Esophagus muscularis mucosa (tissue), 4 donors: Measurements from ENCODE around the gene RAB44. TPM values are rescaled to one million over a fixed set of nuclear protein-coding genes. Genes with fewer than 3 reads are reported as not detected.

ENCODE experiments used
- DNase-seq: peaks from one replicate; pipeline ENCODE4 v3.0.0-alpha.2; 2017; ENCODE audit errors: extremely low spot score
- H3K27ac ChIP-seq, 4 donors: fragments of 200-600 bp; sonication (generic); replicated peaks in 1 of 4; 1 replicate in 3 of 4; 2 replicates in 1 of 4; pipeline ENCODE4 v1.5.1; 2016 to 2019; ENCODE audit warnings: mild to moderate bottlenecking in 1 of 4
- H3K27me3 ChIP-seq, 4 donors: fragments of 200-600 bp; sonication (generic); one replicate each; pipeline versions ENCODE4 v1.5.1 to v1.6.0; 2016 to 2019
- H3K36me3 ChIP-seq, 4 donors: fragments of 200-600 bp; sonication (generic); one replicate each; pipeline ENCODE4 v1.5.1; 2016 to 2019
- H3K4me1 ChIP-seq, 4 donors: fragments of 200-600 bp; sonication (generic); one replicate each; pipeline ENCODE4 v1.5.1; 2016 to 2019
- H3K4me3 ChIP-seq, 4 donors: fragments of 200-600 bp; sonication (generic); 1 replicate in 2 of 4; 2 replicates in 2 of 4; pipeline ENCODE4 v1.5.1; 2016 to 2019; ENCODE audit warnings: mild to moderate bottlenecking in 4 of 4, moderate library complexity in 1 of 4
- H3K9me3 ChIP-seq, 4 donors: fragments of 200-600 bp; sonication (generic); 1 replicate in 3 of 4; 2 replicates in 1 of 4; pipeline ENCODE4 v1.5.1; 2016 to 2019
- EP300 ChIP-seq: sonication (generic); formaldehyde crosslinking; IDR thresholded peaks from one replicate; pipeline ENCODE4 v1.6.1; 2017; ENCODE audit warnings: antibody characterized with exemption
- POLR2A ChIP-seq: fragments of 450-650 bp; IDR thresholded peaks from one replicate; pipeline ENCODE4 v1.6.1; 2017; ENCODE audit warnings: antibody characterized with exemption, moderate library complexity, mild to moderate bottlenecking, low read depth
- POLR2AphosphoS5 ChIP-seq, 2 donors: sonication (generic); formaldehyde crosslinking; IDR thresholded peaks; one replicate each; pipeline ENCODE4 v1.6.1; 2017; ENCODE audit warnings: antibody characterized with exemption in 2 of 2
- WGBS: methylation state at CpG from one replicate; pipeline ENCODE4 v1.1.5; 2018; 5-methylcytosine and 5-hydroxymethylcytosine counted together
- intact Hi-C: fragments of 100-400 bp; cut with DNase I; formaldehyde crosslinking; loops from one replicate; pipeline ENCODE4 v1.15.1; 2023
- total RNA-seq, 4 donors: library from RNA; depleted of rRNA; stranded (reverse); fragments of >200 nt; gene quantifications; one replicate each; pipeline versions ENCODE4 v1.1.0 to v1.2.1, GENCODE V29; 2016
- TF ChIP-seq, protein P1 (sequence below), 3 experiments: fragments of 200-600 bp in 2 of 3; fragments of 450-650 bp in 1 of 3; sonication (generic) in 2 of 3; IDR thresholded peaks; one replicate each; pipeline ENCODE4 v1.5.1; 2017 to 2019; ENCODE audit warnings: antibody characterized with exemption in 3 of 3, mild to moderate bottlenecking in 2 of 3, moderate library complexity in 1 of 3

Gene RAB44
- total RNA-seq, 4 donors from 2014 or later, result 0.19 to 1.5 (median 0.94) TPM

DNA sequence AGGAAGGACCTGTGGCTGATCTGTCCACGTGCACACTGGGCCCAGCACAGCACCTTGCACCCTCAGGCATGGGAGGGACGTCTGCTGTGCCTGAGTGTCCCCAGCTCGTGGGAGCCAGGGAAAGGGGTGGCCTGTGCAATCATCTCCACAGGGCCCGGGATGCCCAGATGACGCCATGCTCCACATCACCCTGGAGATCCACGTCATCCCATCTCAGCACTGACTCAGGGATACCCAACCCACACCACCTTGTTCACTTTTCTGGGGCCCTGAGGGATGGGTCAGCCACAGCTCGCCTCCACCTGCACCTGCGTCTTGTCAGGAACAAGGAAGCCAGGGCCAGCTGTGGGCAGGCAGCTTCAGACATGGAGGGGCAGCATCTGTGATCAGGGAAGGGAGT, 48.2 kb downstream of the RAB44 start:
- WGBS, result 100% methylated on average over 2 of the region's 8 CpGs
- Histone ChIP-seq H3K27me3 (no peaks in the 10 kb centered on the region), H3K27ac (no peak overlapping the region), H3K4me3 (no peak overlapping the region), H3K4me1 (no peaks in the 10 kb centered on the region), H3K9me3 (peaks cover 0 to 22% (median 9%) of the 10 kb centered on the region in 4 donors), H3K36me3 (no peaks in the 10 kb centered on the region)
- no peak for TF ChIP-seq POLR2A
- TF ChIP-seq, protein P1, sequence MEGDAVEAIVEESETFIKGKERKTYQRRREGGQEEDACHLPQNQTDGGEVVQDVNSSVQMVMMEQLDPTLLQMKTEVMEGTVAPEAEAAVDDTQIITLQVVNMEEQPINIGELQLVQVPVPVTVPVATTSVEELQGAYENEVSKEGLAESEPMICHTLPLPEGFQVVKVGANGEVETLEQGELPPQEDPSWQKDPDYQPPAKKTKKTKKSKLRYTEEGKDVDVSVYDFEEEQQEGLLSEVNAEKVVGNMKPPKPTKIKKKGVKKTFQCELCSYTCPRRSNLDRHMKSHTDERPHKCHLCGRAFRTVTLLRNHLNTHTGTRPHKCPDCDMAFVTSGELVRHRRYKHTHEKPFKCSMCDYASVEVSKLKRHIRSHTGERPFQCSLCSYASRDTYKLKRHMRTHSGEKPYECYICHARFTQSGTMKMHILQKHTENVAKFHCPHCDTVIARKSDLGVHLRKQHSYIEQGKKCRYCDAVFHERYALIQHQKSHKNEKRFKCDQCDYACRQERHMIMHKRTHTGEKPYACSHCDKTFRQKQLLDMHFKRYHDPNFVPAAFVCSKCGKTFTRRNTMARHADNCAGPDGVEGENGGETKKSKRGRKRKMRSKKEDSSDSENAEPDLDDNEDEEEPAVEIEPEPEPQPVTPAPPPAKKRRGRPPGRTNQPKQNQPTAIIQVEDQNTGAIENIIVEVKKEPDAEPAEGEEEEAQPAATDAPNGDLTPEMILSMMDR (IDR thresholded peaks at IDR 0.05), result no peak
- TF ChIP-seq EP300, result no peak
- no peak for TF ChIP-seq POLR2AphosphoS5 (IDR thresholded peaks at IDR 0.05)
- intact Hi-C loops, result no loop called here
- DNase-seq, result no peak

DNA sequence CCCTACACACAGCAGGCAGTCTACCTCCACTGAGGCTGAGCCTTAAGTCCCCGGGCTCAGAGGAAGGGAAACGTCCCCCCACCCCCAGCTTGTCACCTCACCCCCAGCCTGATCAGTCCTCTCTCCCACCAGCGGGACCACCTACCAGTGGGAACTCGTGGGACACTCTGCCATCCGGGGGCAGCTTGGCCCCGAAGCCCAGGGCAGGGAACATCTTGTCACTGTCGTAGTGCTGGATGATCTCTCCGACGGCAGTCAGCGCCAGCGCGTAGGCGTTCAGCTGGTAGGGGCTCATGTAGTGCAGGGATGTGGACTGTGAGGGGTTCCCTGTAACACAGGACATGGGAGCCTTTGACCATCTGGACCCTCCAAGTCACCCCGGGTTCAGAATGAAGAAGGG, 48.6 kb downstream of the RAB44 start:
- H3K27me3 ChIP-seq, result no peaks in the 10 kb centered on the region
- no peaks in the 10 kb centered on the region for H3K4me1 ChIP-seq
- peaks cover 0 to 23% (median 10%) of the 10 kb centered on the region in 4 donors for H3K9me3 ChIP-seq
- DNase-seq, result no peak
- no peak overlapping the region for H3K4me3 ChIP-seq
- TF ChIP-seq POLR2A (no peak), EP300 (no peak)
- TF ChIP-seq, protein P1 (IDR thresholded peaks at IDR 0.05), result no peak
- intact Hi-C loops, result no loop called here
- H3K27ac ChIP-seq, result no peak overlapping the region
- H3K36me3 ChIP-seq, result no peaks in the 10 kb centered on the region
- 91% methylated on average over 7 of the region's 14 CpGs for WGBS

DNA sequence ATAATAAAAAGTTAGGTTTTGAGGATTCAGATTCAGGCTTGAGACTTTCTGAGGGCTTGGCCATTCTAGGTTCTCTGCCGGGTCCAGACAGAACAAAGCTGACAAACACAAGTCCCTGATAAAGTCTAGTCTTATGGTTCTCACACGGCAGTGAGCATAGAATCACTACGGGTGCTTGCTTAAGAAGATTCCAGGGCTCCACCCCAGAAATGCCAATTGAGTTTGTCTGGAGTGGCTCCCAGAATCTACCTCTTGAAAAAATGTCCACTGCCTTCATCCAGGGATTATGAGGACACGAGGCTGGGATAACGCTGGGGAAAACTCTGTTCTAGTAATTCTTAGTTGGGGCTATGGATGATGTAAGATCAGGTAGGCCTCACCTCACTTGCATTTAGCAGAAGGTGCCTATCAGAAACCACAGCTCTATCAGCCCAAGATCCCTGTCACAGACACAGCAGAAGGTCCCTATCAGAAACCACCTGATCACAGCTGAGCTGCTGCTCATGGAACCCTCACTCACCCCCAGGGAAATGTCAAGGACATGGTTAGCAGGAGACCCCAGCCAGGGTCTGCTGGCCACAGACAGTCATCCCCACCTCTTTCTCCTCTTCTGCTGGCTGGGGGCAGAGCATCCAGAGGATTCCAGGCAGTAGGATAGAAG, 52.3 kb downstream of the RAB44 start:
- intact Hi-C loops, result no loop called here
- Histone ChIP-seq H3K36me3 (no peaks in the 10 kb centered on the region), H3K4me1 (peaks cover 0 to 12% (median 0%) of the 10 kb centered on the region in 4 donors), H3K27me3 (no peaks in the 10 kb centered on the region), H3K4me3 (no peak overlapping the region), H3K27ac (no peak overlapping the region), H3K9me3 (peaks cover 0 to 23% (median 10%) of the 10 kb centered on the region in 4 donors)
- TF ChIP-seq EP300, result no peak
- TF ChIP-seq POLR2A, result no peak
- no peak for TF ChIP-seq POLR2AphosphoS5 (IDR thresholded peaks at IDR 0.05)
- TF ChIP-seq, protein P1 (IDR thresholded peaks at IDR 0.05), result no peak
- 100% methylated on average over 5 of the region's 5 CpGs for WGBS
- DNase-seq, result no peak

DNA sequence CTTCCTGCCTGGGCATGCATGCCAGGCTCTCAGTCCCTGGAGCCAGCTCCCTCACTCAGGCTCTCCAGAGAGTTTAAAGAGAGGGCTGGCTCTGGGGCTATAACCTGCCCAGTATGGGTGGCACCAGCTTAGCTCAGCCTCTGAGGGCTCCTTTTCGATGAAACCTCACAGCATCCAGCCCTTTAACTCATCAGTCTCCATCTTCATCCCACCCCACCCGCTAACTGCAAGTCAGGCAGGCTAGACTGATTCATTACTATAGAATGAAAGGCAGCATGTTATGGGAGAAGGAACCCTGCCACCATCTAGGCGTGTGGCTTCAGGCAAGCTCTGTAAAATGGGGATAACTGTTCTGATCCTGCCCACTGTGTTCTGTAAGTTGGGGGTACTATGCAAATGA, 53.5 kb downstream of the RAB44 start:
- 93% methylated on average over 3 of the region's 3 CpGs for WGBS

More for the DNA sequence above, 53.5 kb downstream of the RAB44 start:
- Histone ChIP-seq H3K4me1 (peaks cover 0 to 18% (median 4%) of the 10 kb centered on the region in 4 donors), H3K9me3 (peaks cover 0 to 23% (median 10%) of the 10 kb centered on the region in 4 donors), H3K4me3 (no peak overlapping the region), H3K27me3 (no peaks in the 10 kb centered on the region), H3K27ac (no peak overlapping the region), H3K36me3 (no peaks in the 10 kb centered on the region)
- TF ChIP-seq POLR2AphosphoS5 (IDR thresholded peaks at IDR 0.05) (no peak), POLR2A (no peak), EP300 (no peak)
- TF ChIP-seq, protein P1 (IDR thresholded peaks at IDR 0.05), result no peak
- intact Hi-C loops, result no loop called here
- no peak for DNase-seq
